Measurements from ENCODE around the gene KIF1B. TPM values are rescaled to one million over a fixed set of nuclear protein-coding genes. Genes with fewer than 3 reads are reported as not detected.

The KIF1B gene
- total RNA-seq, 1 experiment from 2014 or later, result 33.0 TPM

DNA sequence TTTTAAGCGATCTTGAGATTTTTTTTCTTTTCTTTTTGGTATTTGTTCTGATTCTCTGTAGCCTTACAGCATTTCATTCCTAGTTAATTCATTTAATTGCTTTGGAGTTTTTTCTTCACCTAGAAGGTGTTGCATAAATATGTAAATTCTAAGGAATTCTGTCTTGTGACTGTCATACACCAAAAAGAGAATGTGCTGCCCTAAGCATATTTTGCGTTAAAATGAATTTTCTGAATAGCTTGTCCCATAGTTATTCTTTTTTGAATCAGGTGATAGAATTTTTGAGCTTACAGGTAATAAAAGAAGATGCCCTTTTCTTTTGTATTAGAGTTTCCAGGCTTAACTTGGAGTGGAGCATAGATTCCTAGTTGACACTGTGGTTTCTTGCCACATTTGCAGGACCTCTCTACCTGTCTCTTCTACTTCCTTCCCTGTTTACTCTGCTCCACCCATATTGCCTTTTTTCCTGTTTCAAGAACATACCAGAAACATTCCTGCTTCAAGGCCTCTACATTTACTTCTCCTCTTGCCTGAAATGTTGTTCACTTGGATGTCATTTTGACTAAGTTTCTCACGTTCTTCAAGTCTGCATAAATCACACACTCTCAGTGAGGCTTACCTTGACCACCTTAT lies 53.2 kb downstream of the KIF1B start:
- ChIA-PET CTCF (no interaction called here), POLR2A (no interaction called here)
- no peak for ATAC-seq
- H3K27me3 ChIP-seq (ENCODE audit: control insufficient read depth, insufficient read depth, low read length), result no peaks in the 10 kb centered on the region
- BruUV-seq (replicated peaks), result no TSS peak
- H3K36me3 ChIP-seq (ENCODE audit: control insufficient read depth, insufficient read depth, low read length), result 0 out of 2 replicates have a peak, but pooled peaks cover 3% of the 10 kb centered on the region
- intact Hi-C loops (cut with micrococcal nuclease; ENCODE audit: unreplicated experiment), result no loop called here
- no peak overlapping the region for H3K4me3 ChIP-seq (ENCODE audit: low read depth in 2 of 2, low read length in 2 of 2)
- H3K27ac ChIP-seq (ENCODE audit: low read length), result no peak overlapping the region
- TF ChIP-seq POLR2AphosphoS5 (IDR thresholded peaks at IDR 0.05; ENCODE audit: low read depth, low read length) (no peak), TCF7L2 (IDR thresholded peaks at IDR 0.05; ENCODE audit: low read depth, low read length) (no peak), SIN3A (IDR thresholded peaks at IDR 0.05; ENCODE audit: borderline replicate concordance, insufficient read depth, low read depth, low read length) (no peak)
- TF ChIP-seq, protein P1, sequence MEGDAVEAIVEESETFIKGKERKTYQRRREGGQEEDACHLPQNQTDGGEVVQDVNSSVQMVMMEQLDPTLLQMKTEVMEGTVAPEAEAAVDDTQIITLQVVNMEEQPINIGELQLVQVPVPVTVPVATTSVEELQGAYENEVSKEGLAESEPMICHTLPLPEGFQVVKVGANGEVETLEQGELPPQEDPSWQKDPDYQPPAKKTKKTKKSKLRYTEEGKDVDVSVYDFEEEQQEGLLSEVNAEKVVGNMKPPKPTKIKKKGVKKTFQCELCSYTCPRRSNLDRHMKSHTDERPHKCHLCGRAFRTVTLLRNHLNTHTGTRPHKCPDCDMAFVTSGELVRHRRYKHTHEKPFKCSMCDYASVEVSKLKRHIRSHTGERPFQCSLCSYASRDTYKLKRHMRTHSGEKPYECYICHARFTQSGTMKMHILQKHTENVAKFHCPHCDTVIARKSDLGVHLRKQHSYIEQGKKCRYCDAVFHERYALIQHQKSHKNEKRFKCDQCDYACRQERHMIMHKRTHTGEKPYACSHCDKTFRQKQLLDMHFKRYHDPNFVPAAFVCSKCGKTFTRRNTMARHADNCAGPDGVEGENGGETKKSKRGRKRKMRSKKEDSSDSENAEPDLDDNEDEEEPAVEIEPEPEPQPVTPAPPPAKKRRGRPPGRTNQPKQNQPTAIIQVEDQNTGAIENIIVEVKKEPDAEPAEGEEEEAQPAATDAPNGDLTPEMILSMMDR (IDR thresholded peaks at IDR 0.05), result no peak
- TF ChIP-seq, protein P2, sequence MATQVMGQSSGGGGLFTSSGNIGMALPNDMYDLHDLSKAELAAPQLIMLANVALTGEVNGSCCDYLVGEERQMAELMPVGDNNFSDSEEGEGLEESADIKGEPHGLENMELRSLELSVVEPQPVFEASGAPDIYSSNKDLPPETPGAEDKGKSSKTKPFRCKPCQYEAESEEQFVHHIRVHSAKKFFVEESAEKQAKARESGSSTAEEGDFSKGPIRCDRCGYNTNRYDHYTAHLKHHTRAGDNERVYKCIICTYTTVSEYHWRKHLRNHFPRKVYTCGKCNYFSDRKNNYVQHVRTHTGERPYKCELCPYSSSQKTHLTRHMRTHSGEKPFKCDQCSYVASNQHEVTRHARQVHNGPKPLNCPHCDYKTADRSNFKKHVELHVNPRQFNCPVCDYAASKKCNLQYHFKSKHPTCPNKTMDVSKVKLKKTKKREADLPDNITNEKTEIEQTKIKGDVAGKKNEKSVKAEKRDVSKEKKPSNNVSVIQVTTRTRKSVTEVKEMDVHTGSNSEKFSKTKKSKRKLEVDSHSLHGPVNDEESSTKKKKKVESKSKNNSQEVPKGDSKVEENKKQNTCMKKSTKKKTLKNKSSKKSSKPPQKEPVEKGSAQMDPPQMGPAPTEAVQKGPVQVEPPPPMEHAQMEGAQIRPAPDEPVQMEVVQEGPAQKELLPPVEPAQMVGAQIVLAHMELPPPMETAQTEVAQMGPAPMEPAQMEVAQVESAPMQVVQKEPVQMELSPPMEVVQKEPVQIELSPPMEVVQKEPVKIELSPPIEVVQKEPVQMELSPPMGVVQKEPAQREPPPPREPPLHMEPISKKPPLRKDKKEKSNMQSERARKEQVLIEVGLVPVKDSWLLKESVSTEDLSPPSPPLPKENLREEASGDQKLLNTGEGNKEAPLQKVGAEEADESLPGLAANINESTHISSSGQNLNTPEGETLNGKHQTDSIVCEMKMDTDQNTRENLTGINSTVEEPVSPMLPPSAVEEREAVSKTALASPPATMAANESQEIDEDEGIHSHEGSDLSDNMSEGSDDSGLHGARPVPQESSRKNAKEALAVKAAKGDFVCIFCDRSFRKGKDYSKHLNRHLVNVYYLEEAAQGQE (IDR thresholded peaks at IDR 0.05; ENCODE audit: insufficient read depth in 1 of 2, low read depth in 2 of 2, low read length in 1 of 2), result no peak
- no peaks in the 10 kb centered on the region for H3K4me1 ChIP-seq (ENCODE audit: control insufficient read depth, insufficient read depth, low read length)
- no peaks in the 10 kb centered on the region for H3K9me3 ChIP-seq (ENCODE audit: control insufficient read depth, insufficient read depth, low read depth, low read length)
- in situ Hi-C loops (cut with HindIII; ENCODE audit: low pct_unique_long_range_greater_than_20kb, low sequenced_read_pairs), result no loop called here
- no peak for DNase-seq (ENCODE audit: low read depth, low spot score)

DNA sequence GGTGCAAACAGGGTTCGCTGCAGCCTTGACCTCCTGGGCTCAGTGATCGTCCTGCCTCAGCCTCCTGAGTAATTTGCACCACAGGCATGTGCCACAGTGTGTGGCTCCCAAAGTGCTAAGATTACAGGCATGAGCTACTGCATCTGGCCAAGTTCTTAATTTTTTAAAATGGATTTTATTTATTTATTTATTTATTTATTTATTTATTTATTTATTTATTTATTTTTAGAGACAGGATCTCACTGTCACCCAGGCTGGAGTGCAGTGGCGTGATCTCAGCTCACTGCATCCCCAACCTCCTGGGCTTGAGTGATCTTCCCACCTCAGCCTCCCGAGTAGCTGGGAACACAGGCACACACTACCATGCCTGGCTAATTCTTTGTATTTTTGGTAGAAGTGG lies 54.7 kb downstream of the KIF1B start:
- no peak overlapping the region for H3K4me3 ChIP-seq (ENCODE audit: low read depth in 2 of 2, low read length in 2 of 2)
- no peak overlapping the region for H3K27ac ChIP-seq (ENCODE audit: low read length)
- H3K36me3 ChIP-seq (ENCODE audit: control insufficient read depth, insufficient read depth, low read length), result 0 out of 2 replicates have a peak, but pooled peaks cover 3% of the 10 kb centered on the region
- H3K27me3 ChIP-seq (ENCODE audit: control insufficient read depth, insufficient read depth, low read length), result no peaks in the 10 kb centered on the region
- TF ChIP-seq POLR2AphosphoS5 (IDR thresholded peaks at IDR 0.05; ENCODE audit: low read depth, low read length), result no peak
- TF ChIP-seq, protein P1 (IDR thresholded peaks at IDR 0.05), result no peak
- no peak for TF ChIP-seq TCF7L2 (IDR thresholded peaks at IDR 0.05; ENCODE audit: low read depth, low read length)
- TF ChIP-seq SIN3A (IDR thresholded peaks at IDR 0.05; ENCODE audit: borderline replicate concordance, insufficient read depth, low read depth, low read length), result no peak
- TF ChIP-seq, protein P2 (IDR thresholded peaks at IDR 0.05; ENCODE audit: insufficient read depth in 1 of 2, low read depth in 2 of 2, low read length in 1 of 2), result no peak
- no peak for ATAC-seq
- POLR2A ChIA-PET, result interaction anchor here (0.6 kb wide), 1 partner anchor 58 kb away, joined by 8 read pairs; no protein-coding TSS in a partner anchor
- no TSS peak for BruUV-seq (replicated peaks)
- H3K4me1 ChIP-seq (ENCODE audit: control insufficient read depth, insufficient read depth, low read length), result no peaks in the 10 kb centered on the region
- DNase-seq (ENCODE audit: low read depth, low spot score), result no peak
- CTCF ChIA-PET, result no interaction called here
- intact Hi-C loops (cut with micrococcal nuclease; ENCODE audit: unreplicated experiment), result no loop called here
- in situ Hi-C loops (cut with HindIII; ENCODE audit: low pct_unique_long_range_greater_than_20kb, low sequenced_read_pairs), result no loop called here
- H3K9me3 ChIP-seq (ENCODE audit: control insufficient read depth, insufficient read depth, low read depth, low read length), result no peaks in the 10 kb centered on the region

All from Panc1 (cell line).